Stimulated activated CD4-positive, alpha-beta T cell treated with anti-CD3 and anti-CD28 coated beads, Interleukin-12 subunit alpha, Interleukin-12 subunit beta, amount 100 ng/mL, for 48 hours (primary cell): Measurements from ENCODE around the gene NYAP2.

ENCODE experiments used
- DNase-seq, 3 donors: peaks; one replicate each; pipeline ENCODE4 v3.0.0-alpha.2; 2020; ENCODE audit warnings: low read depth in 2 of 3, low spot score in 1 of 3

Gene NYAP2

GRCh38 chr2:225472161-225472560, 72.7 kb downstream of the NYAP2 start:
- DNase-seq: no peak

GRCh38 chr2:225479386-225479785, 79.9 kb downstream of the NYAP2 start:
- DNase-seq: no peak

- DNase-seq: no peak
These were observed 85.2 kb downstream of the NYAP2 start for GRCh38 chr2:225484751-225485150.

- no peak for DNase-seq
These were observed 86.7 kb downstream of the NYAP2 start for GRCh38 chr2:225486236-225486635.

GRCh38 chr2:225487878-225488416, 88.4 kb downstream of the NYAP2 start:
- no peak for DNase-seq

- DNase-seq: no peak
These were observed 89.2 kb downstream of the NYAP2 start for GRCh38 chr2:225488743-225489142.

- DNase-seq: no peak
These were observed 94.0 kb downstream of the NYAP2 start for GRCh38 chr2:225493420-225494099.

GRCh38 chr2:225494100-225494459, 94.6 kb downstream of the NYAP2 start:
- DNase-seq: no peak

- DNase-seq: no peak
These were observed 96.2 kb downstream of the NYAP2 start for GRCh38 chr2:225495706-225496105.

GRCh38 chr2:225496568-225496967, 97.1 kb downstream of the NYAP2 start:
- DNase-seq: no peak

GRCh38 chr2:225497166-225497565, 97.7 kb downstream of the NYAP2 start:
- DNase-seq: no peak

- DNase-seq: no peak
These were observed 101.5 kb downstream of the NYAP2 start for GRCh38 chr2:225501022-225501421.

- no peak for DNase-seq
These were observed 103.5 kb downstream of the NYAP2 start for GRCh38 chr2:225502971-225503370.

GRCh38 chr2:225510796-225511195, 111.3 kb downstream of the NYAP2 start:
- no peak for DNase-seq

- no peak for DNase-seq
These were observed 113.0 kb downstream of the NYAP2 start for GRCh38 chr2:225512469-225512868.

GRCh38 chr2:225512876-225513540, 113.5 kb downstream of the NYAP2 start:
- no peak for DNase-seq

- no peak for DNase-seq
These were observed 115.5 kb downstream of the NYAP2 start for GRCh38 chr2:225515033-225515432.

GRCh38 chr2:225526760-225527390, 127.4 kb downstream of the NYAP2 start:
- no peak for DNase-seq

GRCh38 chr2:225531559-225531958, 132.0 kb downstream of the NYAP2 start:
- DNase-seq: no peak

- DNase-seq: no peak
These were observed 132.6 kb downstream of the NYAP2 start for GRCh38 chr2:225532096-225532495.

- DNase-seq: no peak
These were observed 134.5 kb downstream of the NYAP2 start for GRCh38 chr2:225534037-225534436.

- DNase-seq: no peak
These were observed 135.2 kb downstream of the NYAP2 start for GRCh38 chr2:225534697-225535096.
